CD4-positive, alpha-beta T cell treated with Interleukin-15 for 4 hours (primary cell): ENCODE measurements around the gene FARP1.
"Not testable (repeated sequence)": the region's sequence is repeated elsewhere in the genome, so short reads cannot be mapped to it uniquely, and the experiment has no call there.

Experiments used
- DNase-seq: peaks from one replicate; pipeline ENCODE4 v3.0.0-alpha.2; 2020; ENCODE audit warnings: low spot score

Gene FARP1

GRCh38 chr13:98396071-98396710, 253.3 kb downstream of the FARP1 start:
- DNase-seq: no peak

- no peak for DNase-seq
Measured at GRCh38 chr13:98397221-98397620, 254.3 kb downstream of the FARP1 start.

- no peak for DNase-seq
Measured at GRCh38 chr13:98397861-98398260, 255.0 kb downstream of the FARP1 start.

GRCh38 chr13:98398581-98398980, 255.7 kb downstream of the FARP1 start:
- DNase-seq: no peak

GRCh38 chr13:98399756-98400155, 256.9 kb downstream of the FARP1 start:
- no peak for DNase-seq

- DNase-seq: no peak
Measured at GRCh38 chr13:98401934-98402333, 259.0 kb downstream of the FARP1 start.

GRCh38 chr13:98403076-98403475, 260.2 kb downstream of the FARP1 start:
- DNase-seq: no peak

- DNase-seq: no peak
Measured at GRCh38 chr13:98405107-98405571, 262.2 kb downstream of the FARP1 start.

GRCh38 chr13:98405690-98406344, 262.9 kb downstream of the FARP1 start:
- DNase-seq: no peak

- no peak for DNase-seq
Measured at GRCh38 chr13:98406427-98406826, 263.5 kb downstream of the FARP1 start.

- no peak for DNase-seq
Measured at GRCh38 chr13:98406971-98407370, 264.1 kb downstream of the FARP1 start.

GRCh38 chr13:98407575-98407974, 264.7 kb downstream of the FARP1 start:
- DNase-seq: no peak

GRCh38 chr13:98409281-98409680, 266.4 kb downstream of the FARP1 start:
- DNase-seq: no peak

- DNase-seq: no peak
Measured at GRCh38 chr13:98410612-98411011, 267.7 kb downstream of the FARP1 start.

GRCh38 chr13:98411013-98411412, 268.1 kb downstream of the FARP1 start:
- no peak for DNase-seq

- DNase-seq: no peak
Measured at GRCh38 chr13:98411617-98412265, 268.8 kb downstream of the FARP1 start.

- DNase-seq: not testable (repeated sequence)
Measured at GRCh38 chr13:98413278-98413677, 270.4 kb downstream of the FARP1 start.

- DNase-seq: no peak
Measured at GRCh38 chr13:98413796-98414195, 270.9 kb downstream of the FARP1 start.

- no peak for DNase-seq
Measured at GRCh38 chr13:98415326-98416070, 272.6 kb downstream of the FARP1 start.

- no peak for DNase-seq
Measured at GRCh38 chr13:98416408-98416807, 273.5 kb downstream of the FARP1 start.

GRCh38 chr13:98419786-98420553, 277.1 kb downstream of the FARP1 start:
- no peak for DNase-seq
